Duodenal mucosa (tissue), 2 donors: ENCODE results near the gene TADA3.
A peak's percentile ranks its signal among the peaks of the same experiment; 100 is the strongest.
"Not testable (repeated sequence)": the region's sequence is repeated elsewhere in the genome, so short reads cannot be mapped to it uniquely, and the experiment has no call there.

Source experiments
- H3K27ac ChIP-seq: one replicate; pipeline ENCODE4 v1.7.0; 2013; ENCODE audit warnings: low read depth, low read length
- H3K27me3 ChIP-seq, 2 donors: one replicate each; pipeline ENCODE4 v1.7.0; 2013; ENCODE audit warnings: low read length in 2 of 2, control low read depth in 1 of 2; ENCODE audit not compliant: insufficient read depth in 2 of 2, control insufficient read depth in 1 of 2
- H3K36me3 ChIP-seq, 2 donors: one replicate each; pipeline ENCODE4 v1.7.0; 2013; ENCODE audit warnings: low read length in 2 of 2, control low read depth in 1 of 2; ENCODE audit not compliant: insufficient read depth in 2 of 2, control insufficient read depth in 1 of 2
- H3K4me1 ChIP-seq, 2 donors: one replicate each; pipeline ENCODE4 v1.7.0; 2013; ENCODE audit warnings: low read length in 2 of 2, control low read depth in 1 of 2; ENCODE audit not compliant: insufficient read depth in 2 of 2, control insufficient read depth in 1 of 2
- H3K4me3 ChIP-seq, 2 donors: one replicate each; pipeline ENCODE4 v1.7.0; 2013; ENCODE audit warnings: low read length in 2 of 2, low read depth in 1 of 2
- H3K9ac ChIP-seq, 2 donors: one replicate each; pipeline ENCODE4 v1.7.0; 2013; ENCODE audit warnings: low read length in 2 of 2, low read depth in 1 of 2
- H3K9me3 ChIP-seq, 2 donors: one replicate each; pipeline ENCODE4 v1.7.0; 2013; ENCODE audit warnings: low read length in 2 of 2, control low read depth in 1 of 2; ENCODE audit not compliant: control insufficient read depth in 1 of 2

Gene TADA3

DNA sequence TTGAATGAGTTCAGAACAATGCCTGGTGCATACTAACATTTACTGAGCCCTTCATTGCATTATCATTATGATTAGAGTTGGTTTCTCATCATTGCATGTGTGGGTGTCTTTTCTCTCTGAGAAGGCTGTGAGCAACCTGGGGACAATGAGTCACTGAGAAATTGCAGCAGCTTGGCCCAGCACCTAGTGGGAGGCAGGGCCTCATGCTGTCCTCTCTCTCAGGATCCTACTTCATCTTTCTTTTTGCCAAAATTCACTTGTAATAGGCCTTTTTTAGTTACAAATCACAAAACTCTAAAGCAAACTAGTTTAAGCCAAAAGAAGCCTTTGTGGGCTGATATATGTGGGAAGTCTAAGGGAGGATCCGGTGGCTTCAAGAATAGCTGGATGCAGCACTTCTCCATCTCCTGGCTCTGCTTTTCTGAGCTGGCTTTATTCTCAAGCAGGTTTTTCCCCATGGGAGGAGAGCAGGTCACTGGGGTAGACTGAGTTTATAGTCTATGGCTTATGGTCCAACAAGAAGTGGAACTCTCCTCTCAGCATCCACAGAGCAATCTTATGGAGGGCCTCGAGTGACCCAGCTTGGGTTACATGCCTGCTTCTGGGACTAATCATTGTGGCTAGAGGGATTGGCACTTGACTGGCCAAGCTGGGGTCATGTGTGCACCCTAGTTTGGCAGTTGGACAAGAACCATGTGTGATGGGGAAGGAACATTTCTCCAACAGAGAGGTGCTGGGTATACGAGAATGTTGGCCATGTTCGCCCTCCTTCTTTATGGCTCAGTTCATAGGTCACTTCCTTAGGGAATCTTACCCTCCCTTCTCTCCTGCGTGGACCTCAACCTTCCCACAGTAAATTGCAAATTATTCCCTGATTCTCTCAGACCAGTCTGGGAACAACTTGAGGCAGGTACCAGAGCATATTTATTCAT lies 13.9 kb downstream of the TADA3 start:
- H3K36me3 ChIP-seq = peaks cover 10 to 12% of the 10 kb centered on the region in 2 donors
- no peaks in the 10 kb centered on the region for H3K9me3 ChIP-seq
- H3K9ac ChIP-seq = peak overlapping the region in 1 of 2 donors; percentile 10
- peaks cover 43 to 45% of the 10 kb centered on the region in 2 donors for H3K4me1 ChIP-seq
- no peaks in the 10 kb centered on the region for H3K27me3 ChIP-seq
- H3K4me3 ChIP-seq = peak overlapping the region in 1 of 2 donors; percentile 1
- no peak overlapping the region for H3K27ac ChIP-seq

DNA sequence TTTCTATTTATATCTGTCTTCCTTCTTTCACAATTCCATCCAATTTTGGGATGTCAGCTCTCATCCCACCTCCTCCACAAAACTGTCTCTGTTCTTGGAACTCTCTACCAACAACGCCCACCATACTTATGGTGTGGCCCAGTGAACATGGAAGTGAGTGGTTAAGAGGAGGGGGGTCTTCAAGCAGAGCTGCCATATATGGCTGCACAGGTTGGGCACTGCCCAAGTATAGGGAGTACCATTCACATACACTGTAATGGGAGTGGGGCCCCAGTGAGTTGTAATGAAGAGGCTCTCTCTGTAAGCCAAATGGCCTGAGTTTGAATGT lies 14.6 kb downstream of the TADA3 start:
- Histone ChIP-seq H3K27ac (no peak overlapping the region), H3K4me3 (no peak overlapping the region), H3K9me3 (no peaks in the 10 kb centered on the region), H3K36me3 (peaks cover 8 to 12% of the 10 kb centered on the region in 2 donors), H3K27me3 (no peaks in the 10 kb centered on the region), H3K4me1 (peaks cover 43 to 45% of the 10 kb centered on the region in 2 donors), H3K9ac (no peak overlapping the region)

DNA sequence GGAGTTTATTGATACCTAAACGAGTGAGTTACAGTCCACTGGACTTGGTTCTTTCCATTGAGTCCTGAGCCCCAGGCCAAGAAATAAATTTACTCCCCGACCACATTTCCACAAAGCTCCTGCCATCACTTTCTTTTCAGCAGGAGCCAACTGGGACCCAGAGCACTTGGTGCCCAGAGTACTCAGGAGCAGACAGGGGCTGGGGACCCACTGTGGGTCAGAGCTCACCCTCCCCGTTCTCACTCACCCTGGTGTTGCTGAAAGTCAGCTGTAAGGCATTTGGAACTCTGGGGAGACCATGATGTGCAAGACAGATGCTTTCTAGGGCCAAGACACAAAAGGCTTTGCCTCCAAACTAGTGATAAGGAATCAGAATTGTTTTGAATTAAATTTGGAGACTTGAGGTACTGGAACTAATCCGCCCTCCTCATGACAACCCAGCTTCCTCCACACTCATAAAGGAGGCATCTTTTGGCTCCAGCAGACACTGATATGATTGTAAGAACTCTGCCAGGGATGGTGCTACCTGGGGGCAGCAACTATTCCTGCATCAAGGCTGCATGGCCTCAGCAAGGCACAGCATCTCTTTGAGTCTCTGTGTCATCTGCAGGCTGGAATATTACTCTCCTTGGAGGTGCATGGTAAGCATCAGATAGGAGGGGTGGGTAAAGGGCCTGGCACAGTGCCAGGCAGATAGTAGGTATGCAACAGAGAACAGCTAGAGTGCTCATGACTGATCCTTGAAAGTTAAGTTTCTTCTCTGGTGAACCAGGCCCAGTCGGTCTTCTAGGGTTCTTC lies 15.2 kb downstream of the TADA3 start:
- H3K36me3 ChIP-seq = peaks cover 2 to 7% of the 10 kb centered on the region in 2 donors
- H3K9me3 ChIP-seq = no peaks in the 10 kb centered on the region
- no peak overlapping the region for H3K9ac ChIP-seq
- H3K4me1 ChIP-seq = peaks cover 43 to 45% of the 10 kb centered on the region in 2 donors
- H3K27me3 ChIP-seq = no peaks in the 10 kb centered on the region
- no peak overlapping the region for H3K4me3 ChIP-seq
- no peak overlapping the region for H3K27ac ChIP-seq

DNA sequence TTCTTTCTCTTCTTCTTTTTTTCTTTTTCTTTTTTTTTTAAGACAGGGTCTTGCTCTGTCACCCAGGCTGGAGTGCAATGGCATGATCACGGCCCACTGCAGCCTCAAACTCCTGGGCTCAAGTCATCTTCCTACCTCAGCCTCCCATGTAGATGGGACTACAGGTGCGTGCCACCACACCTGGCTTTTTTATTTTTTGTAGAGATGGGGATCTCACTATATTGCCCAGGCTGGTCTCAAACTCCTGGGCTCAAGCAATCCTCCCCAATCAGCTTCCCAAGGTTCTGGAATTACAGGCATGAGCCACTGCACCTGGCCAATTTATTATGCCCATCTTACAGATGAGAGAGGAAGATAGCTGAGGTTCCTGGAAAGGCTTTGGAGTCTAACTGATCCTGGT lies 21.3 kb downstream of the TADA3 start:
- not testable (repeated sequence) for H3K27ac ChIP-seq, H3K9ac ChIP-seq, H3K9me3 ChIP-seq, H3K36me3 ChIP-seq, H3K27me3 ChIP-seq, H3K4me3 ChIP-seq
- peaks cover 32 to 33% of the 10 kb centered on the region in 2 donors for H3K4me1 ChIP-seq

DNA sequence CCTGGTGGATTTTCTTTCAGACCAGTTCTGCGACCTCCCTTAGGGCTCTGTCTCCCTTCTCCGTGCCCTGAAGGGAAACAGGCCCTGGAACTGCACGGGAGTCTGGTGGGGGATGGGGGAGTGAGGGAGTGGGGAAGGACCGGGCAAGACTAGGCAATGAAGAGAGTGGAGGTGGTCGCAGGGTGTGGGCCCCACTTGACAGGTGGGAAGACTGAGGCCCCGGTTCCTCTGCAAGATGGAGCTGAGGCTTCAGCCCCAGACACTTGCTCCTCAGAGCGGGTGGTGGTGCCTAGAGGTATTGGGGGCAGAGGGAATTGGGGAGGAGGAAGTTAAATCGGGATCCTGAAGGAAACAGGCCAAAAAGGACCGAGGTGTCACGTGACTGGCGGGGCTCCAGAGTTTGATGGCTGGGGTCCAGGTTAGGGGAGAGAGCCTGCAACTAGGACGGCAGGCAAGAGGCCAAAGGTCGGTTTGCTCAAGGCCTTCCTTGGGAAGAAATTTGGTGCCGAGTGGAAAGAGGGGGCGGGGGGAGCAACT lies 21.9 kb downstream of the TADA3 start:
- Histone ChIP-seq H3K9ac (peak overlapping the region; percentile 84 to 86), H3K27ac (peak overlapping the region; percentile 53), H3K4me1 (peaks cover 32 to 33% of the 10 kb centered on the region in 2 donors), H3K9me3 (no peaks in the 10 kb centered on the region), H3K27me3 (no peaks in the 10 kb centered on the region), H3K36me3 (peaks cover 0 to 5% of the 10 kb centered on the region in 2 donors), H3K4me3 (peak overlapping the region; percentile 76 to 83)

DNA sequence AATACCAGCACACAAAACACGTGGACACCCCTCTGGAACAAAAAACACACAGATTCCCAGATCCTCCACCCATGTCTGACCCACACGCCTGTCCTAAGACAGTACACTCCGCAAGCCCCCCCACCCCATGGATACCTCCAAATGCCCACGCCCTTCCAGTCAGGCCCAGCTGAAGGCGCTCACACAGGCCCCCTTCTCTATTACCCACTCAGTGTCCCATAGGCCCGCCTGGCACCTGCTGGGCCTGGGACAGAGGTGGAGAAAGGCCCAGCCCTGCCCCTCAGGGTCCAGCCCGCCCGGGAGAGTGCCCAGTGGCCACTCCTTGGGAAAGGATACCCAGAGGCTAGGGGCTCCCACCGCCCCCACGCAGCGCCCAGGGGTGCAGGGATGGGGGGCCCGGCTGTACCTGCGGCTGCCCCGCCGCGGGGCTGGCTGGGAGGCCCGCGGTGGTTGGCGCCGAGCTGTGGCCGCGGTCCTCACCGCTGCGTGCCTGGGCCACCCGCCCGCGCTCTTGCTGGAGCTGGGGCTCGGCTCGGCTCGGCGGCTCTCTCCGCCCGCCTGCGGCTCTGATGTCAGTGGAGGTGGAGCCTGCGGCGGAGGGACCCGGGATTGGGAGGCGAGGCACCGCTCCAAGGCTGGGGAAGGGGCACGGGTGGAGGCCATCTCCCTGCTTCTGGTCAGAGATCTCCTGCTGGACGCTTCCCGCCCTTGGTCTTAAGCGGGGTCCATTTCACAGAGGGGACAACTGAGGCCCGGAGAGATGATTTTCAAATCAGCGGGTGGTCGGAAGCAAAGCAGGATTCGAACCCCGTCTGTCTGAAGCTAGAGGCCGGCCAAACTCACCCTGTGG lies 22.6 kb downstream of the TADA3 start, which contains the start of gene CAMK1:
CAMK1 (minus strand) TSS at position 522 of the 850 bp plus-strand sequence. CDS start 2,198 bp downstream, outside the sequence.
- Histone ChIP-seq H3K36me3 (peaks cover 0 to 7% of the 10 kb centered on the region in 2 donors), H3K4me3 (peak within 1 kb of the TSS; percentile 76 to 83), H3K27ac (peak within 1 kb of the TSS; percentile 53), H3K9ac (peak within 1 kb of the TSS; percentile 84 to 86), H3K4me1 (peaks cover 32 to 33% of the 10 kb centered on the region in 2 donors), H3K27me3 (no peaks in the 10 kb centered on the region), H3K9me3 (no peaks in the 10 kb centered on the region)

DNA sequence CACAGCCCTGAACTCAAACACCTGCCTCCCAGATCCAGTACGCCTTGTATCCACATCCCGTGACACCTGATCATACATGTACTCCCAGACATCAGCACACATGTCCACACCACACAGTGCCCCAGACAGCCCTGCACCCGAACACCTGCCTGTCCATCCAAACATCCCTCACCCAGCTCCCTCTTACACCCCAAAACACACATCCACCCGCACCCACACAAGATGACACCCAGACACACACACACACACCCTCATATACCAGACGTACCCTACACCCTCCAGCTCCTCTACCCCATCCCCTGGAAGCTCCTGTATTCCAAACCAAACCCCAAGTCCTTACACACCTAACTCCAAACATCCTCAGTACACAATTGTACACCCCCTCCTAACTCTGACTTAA lies 23.3 kb downstream of the TADA3 start:
- no peaks in the 10 kb centered on the region for H3K27me3 ChIP-seq
- peak overlapping the region; percentile 84 to 86 for H3K9ac ChIP-seq
- peaks cover 32 to 33% of the 10 kb centered on the region in 2 donors for H3K4me1 ChIP-seq
- peaks cover 0 to 7% of the 10 kb centered on the region in 2 donors for H3K36me3 ChIP-seq
- peak overlapping the region; percentile 76 to 83 for H3K4me3 ChIP-seq
- no peak overlapping the region for H3K27ac ChIP-seq
- H3K9me3 ChIP-seq = no peaks in the 10 kb centered on the region

DNA sequence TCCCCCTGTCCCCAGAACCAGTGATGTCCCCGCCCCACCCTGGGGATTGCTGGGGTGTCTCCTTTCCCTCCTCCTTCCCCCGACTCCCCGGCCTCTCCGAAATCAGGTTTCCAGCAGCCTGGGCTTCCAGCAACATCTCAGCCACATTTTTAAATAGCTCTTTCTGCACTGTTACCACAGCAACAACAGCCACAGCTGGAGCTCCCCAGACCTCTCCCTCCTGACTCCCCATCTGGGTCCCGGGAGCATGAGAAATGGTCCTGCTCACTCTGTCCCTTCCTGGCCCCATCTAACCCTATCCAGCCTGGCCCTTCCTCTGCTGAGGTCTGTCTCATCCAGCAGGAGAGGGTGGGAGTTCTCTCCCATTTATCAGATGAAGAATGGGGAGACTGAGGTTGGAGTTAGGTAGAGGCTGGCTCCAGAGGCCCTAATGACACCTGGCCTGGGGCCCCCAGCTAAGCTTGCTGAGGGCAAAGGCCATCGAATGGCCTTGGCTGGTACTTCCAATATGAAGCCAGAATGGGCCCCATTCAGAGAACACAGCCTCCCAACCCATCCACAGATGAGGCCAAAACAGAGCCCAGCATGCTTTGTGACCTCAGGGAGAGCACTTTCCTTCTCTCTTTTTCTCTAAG lies 24.0 kb downstream of the TADA3 start:
- Histone ChIP-seq H3K9ac (peak overlapping the region; percentile 32 to 84), H3K4me3 (peak overlapping the region; percentile 76 to 83), H3K9me3 (no peaks in the 10 kb centered on the region), H3K27ac (no peak overlapping the region), H3K4me1 (peaks cover 32 to 33% of the 10 kb centered on the region in 2 donors), H3K36me3 (peaks cover 0 to 7% of the 10 kb centered on the region in 2 donors), H3K27me3 (no peaks in the 10 kb centered on the region)

DNA sequence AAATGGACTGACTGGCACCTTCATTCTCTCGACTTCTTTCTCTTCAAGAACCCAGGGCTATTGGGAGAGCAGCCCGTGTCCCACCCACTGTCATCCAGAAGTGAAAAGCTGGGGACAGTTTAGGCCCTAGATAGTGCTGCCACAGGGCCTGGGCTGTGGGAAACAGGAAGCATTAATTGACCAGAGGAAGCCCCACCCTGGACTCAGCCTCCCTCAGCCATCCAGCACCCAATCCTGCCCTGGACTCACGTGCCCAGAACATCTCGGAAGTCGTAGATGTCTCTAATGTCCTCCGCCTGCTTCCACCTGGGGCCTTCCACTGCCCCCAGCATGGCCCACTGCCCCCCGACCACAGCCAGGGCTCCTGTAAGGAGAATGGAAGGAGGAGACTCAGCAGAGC lies 24.9 kb downstream of the TADA3 start:
- H3K4me3 ChIP-seq = no peak overlapping the region
- H3K36me3 ChIP-seq = peaks cover 6 to 7% of the 10 kb centered on the region in 2 donors
- no peak overlapping the region for H3K27ac ChIP-seq
- H3K9me3 ChIP-seq = no peaks in the 10 kb centered on the region
- no peaks in the 10 kb centered on the region for H3K27me3 ChIP-seq
- H3K9ac ChIP-seq = peak overlapping the region in 1 of 2 donors; percentile 23
- peaks cover 32 to 33% of the 10 kb centered on the region in 2 donors for H3K4me1 ChIP-seq
